Right renal pelvis (tissue), 4 donors: Measurements from ENCODE around the gene GC. TPM values are rescaled to one million over a fixed set of nuclear protein-coding genes. Genes with fewer than 3 reads are reported as not detected.
"Not testable (repeated sequence)": the region's sequence is repeated elsewhere in the genome, so short reads cannot be mapped to it uniquely, and the experiment has no call there.

ENCODE experiments used
- DNase-seq, 4 donors: peaks; one replicate each; pipeline ENCODE4 v3.0.0-alpha.2; 2013; ENCODE audit warnings: low read depth in 4 of 4, low spot score in 3 of 4, missing footprints in 1 of 4
- polyA plus RNA-seq, 4 donors: library from polyadenylated mRNA; unstranded; fragments of 120-200 nt; gene quantifications; one replicate each; pipeline ENCODE4 v1.2.1, GENCODE V29; 2013; ENCODE audit not compliant: insufficient read length in 4 of 4

The GC gene
- polyA plus RNA-seq: under 1 TPM; 0.17 to 0.73 (median 0.47) TPM

GRCh38 chr4:71783972-71784371, at the start of gene GC:
GC (minus strand) TSS chr4:71784079; CDS start chr4:71784018, 61 bp downstream.
- DNase-seq: no peak

DNA sequence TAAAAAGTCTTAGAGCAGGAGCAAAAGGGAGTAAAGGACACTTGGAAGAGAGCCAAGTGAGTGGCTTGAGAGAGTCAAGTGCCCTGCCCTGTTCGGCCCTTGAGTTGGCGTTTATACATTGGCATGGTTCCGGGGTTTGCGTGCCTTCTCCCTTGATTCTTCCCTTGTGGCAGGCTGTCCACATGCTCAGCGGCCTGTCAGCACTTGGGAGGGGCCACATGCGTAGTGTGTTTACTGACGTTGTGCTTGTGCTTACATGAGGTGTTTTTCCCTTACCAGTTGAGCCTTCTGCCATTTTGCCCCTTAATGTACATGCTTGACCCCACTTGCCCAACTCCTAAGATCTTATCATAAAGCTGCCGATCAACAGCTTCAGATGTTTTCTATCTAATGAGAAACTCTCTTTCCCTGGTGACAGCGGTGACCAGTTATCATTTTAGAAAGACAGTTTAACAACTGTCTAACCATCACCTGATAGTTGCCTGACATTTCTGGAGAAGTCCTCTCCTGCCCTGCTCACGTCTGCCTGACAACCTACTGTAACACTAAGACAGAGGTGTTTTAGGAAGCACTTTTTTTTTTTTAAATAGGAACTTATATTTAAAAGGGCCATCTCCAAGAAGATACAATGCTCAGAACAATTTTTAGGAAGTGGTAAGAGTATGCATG, 49.5 kb upstream of the GC start:
- DNase-seq: peak in 3 of 4 donors; percentile 3 to 27 (median 5)

DNA sequence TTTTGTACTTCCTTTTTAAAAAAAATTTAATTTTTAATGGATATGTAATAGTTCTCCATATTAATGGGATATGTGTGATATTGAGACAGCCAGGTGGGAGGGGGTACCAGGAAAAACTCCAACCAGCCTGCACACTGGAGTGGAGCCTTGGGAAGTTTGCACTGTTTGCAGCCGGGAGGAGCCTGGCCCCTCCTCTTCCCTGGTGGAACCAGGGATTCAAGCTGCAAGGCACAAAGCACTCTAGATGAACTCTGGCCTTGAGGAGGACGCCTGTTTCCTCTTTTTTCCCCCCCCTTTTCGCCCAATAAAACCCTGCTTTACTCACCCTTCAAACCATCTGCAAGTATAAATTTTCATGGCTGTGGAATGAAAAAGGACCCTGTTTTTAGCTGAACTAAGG, 48.2 kb upstream of the GC start:
- no peak for DNase-seq

GRCh38 chr4:71830497-71831190, 46.8 kb upstream of the GC start:
- no peak for DNase-seq

- DNase-seq: no peak
Observed at GRCh38 chr4:71828470-71828869, 44.6 kb upstream of the GC start.

DNA sequence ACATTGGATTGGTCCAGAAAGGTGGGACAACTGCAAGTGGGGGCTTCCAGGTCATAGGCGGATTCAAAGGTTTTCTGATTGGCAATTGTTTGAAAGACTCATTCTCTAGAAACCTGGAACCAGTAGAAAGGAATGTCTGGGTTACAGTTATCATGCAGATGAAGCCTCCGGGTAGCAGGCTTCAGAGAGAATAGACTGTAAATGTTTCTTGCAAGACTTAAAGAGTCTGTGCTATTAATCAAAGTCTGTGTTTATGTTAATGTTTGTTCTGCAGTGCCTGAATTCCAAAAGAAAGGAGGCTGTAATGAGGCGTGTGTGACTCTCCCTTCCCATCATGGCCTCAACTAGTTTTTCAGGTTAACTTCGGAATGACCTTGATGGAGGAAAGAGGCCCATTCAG, 43.9 kb upstream of the GC start:
- DNase-seq: no peak

DNA sequence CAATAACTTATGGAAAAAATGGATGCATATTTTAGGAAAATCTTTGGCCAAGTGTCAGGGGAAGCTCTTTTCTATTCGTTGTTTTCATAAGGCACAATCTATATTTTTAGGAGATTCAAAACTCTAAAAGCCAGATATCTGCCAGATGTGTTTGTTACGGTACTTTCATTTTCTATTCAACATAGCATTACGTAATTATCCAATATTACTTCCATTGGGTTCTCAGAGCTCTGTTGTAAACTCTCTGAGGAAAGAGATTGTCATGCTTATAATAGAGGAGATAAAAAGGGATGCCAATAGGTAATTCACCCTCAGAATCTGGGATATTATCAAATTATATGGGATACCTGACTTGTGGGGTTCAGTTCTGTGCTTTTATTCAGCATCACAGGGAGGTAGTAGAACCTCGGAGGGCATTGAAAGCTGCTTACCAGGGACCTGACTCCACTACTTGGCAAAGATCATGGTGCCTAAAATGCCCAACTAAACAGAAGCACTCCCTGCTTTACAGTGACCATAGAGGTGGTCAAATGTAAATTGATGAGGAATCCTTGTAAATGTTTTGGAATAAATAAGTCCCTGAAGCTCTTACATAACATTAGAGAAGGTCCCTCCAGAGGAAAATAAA, 32.9 kb upstream of the GC start:
- DNase-seq: no peak

DNA sequence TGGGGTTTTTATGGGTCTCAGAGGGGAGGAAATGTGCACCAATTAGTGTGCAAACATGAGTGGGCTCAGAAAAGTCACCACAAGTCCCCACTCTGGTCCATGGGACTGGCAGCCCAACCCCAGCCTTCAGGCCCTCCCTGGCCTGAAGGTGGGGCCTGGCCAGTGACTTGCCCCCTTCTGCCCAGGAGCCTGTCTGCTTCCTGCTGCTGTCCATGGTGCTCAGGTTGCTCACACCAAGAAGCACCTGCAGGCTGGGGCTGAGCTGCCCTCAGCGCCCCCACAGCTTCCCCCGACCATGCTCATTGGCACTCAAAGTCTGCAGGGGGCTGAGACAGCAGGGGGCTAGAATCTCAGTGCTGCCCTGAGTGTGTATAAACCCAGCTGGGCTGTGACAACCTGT, 30.6 kb upstream of the GC start:
- no peak for DNase-seq

- DNase-seq: not testable (repeated sequence)
Observed at GRCh38 chr4:71809805-71810204, 25.9 kb upstream of the GC start.

GRCh38 chr4:71807469-71807868, 23.6 kb upstream of the GC start:
- no peak for DNase-seq

DNA sequence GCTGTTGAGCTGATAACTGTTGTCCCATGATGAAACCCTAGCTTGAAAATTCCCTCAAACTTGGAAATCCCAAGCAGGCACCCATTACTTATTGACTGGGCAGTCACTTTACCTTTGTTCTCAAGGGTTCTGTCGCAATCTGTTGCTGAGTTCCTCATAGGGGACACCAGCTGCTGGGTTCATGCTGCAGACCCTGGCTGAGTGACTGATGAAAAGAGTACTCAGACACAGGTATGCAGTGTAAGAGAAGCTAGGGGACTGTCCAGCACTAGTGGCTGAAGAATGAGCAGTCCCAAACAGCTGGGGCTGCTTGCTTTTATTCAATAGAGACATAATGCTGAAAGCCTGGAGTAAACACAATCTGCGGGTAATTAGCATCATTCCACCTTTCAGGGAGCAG, 21.4 kb upstream of the GC start:
- not testable (repeated sequence) for DNase-seq

DNA sequence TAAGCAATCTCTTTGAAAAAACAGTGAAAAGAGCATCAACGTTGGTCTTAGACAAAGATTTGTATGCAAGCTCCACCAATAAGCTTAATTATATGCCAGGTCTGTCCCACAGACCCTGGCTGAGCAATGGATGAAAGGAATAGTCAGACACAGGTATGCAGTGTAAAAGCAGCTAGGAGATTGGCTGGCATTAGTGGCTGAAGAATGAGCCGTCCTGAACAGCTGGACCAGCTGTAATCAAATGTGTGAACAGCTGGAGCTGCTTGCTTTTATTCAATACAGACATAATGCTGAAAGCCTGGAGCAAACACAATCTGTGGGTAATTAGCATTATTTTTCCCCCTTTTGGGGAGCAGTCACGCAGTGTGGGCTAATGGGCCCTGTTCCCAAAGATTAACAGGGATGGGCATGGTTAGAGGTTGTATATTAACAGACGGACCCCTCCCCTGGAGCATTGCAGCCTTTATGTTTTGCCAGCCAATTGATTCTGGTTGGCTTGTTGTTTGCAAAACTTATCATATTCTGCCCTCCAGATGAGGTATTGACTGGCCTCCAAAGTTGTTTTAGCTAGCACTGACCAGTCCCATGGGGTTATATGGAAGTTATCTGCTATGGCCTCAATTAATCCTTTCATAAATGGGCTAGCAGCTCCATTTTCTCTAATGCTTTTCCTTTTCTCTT, 20.3 kb upstream of the GC start:
- DNase-seq: not testable (repeated sequence)

DNA sequence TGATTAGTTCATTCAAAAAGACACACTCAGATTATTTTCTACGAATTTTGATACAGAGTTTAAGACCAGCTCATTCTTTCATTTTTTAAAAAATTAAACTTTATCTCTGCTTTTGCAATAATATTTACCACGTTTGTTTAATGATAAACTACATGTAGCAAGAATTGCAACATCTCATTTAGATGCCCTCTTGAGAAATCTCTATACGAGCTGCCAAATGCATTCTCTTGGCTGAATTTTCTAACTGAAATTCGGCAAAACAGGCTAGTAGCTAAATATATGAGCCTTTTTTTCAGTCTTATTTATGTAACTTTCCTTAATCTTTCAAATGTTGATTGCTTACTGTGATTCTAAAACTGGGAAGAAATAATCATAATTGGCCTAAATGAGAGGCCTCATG, 2.1 kb upstream of the GC start:
- no peak for DNase-seq

DNA sequence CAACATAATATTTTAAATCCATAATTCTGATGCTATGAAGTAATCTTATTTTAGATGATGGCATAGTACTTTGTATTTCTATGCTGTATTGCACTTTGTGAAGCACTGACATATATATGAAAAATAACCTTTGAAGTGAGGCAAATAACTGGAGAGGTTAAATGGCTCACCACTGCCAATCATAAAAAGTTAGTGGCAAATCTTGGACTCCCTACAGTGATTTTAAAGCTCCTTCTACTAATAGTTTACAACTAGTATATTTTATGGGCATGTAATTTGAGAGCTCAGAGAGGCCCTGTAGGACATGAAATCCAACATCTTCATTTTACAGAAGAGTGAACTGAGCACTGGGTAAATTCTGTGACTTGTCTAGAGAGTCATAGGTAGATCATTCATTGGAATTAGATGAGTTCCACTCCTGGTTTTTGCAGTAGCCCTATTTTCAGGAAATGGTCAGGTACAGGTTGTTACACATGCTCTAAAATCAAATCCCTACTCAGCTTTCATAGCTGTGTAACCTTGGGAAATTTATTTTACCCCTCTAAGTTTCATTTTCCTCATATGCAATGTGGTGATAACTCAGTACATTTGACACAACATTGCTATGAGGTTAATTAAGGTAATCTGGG, 804 bp upstream of the GC start:
- no peak for DNase-seq

DNA sequence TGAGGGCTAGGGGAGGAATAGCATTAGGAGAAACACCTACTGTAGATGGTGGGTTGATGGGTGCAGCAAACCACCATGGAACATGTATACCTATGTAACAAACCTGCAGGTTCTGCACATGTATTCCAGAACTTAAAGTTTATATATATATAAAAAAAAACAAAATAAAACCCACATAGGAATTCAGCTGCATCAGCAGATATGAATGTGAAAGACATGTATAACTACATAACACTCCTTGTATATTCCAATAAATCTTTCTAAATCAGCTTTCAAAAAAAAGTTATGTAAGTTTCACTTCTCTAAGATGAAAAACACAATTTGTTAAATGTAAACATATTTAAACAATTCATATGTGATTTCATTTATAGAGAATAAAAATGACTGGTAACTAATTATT, 6.0 kb downstream of the GC start:
- no peak for DNase-seq

DNA sequence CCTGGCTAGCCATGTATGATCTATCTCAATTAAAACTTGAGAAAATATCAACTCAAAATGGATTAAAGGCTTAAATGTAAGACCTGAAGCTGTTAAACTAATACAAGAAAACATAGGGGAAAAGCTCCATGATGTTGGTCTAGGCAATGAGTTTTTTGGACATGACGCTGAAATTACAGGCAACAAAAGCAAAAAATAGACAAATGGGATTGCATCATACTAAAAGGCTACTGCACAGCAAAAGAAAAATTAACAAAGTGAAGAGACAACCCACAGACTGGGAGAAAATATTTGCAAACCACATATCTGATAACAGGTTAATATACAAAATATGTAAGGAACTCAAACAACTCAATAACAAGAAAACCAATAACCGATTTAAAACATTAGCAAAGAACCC, 8.4 kb downstream of the GC start:
- no peak for DNase-seq

- DNase-seq: no peak
Observed at GRCh38 chr4:71774136-71774535, 9.7 kb downstream of the GC start.

- no peak for DNase-seq
Observed at GRCh38 chr4:71773004-71773403, 10.9 kb downstream of the GC start.

DNA sequence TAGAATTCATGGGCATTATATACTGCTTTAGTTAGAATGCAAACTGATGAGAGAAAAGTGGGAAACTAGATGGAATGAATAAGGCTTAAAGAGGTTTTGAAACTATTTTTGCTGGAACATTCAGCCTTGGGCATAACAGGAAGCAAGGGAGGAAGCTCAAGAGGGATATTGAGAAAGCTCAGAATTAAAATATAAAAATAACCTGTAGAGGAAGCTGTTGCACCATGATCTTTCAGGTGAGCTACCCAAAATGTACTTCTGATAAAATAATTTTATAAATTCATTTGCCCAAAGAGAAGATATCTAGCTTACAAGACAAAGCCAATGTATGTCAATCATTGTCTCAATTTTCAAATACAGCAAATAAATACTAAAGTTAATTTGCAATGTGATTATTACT, 11.3 kb downstream of the GC start:
- DNase-seq: no peak

DNA sequence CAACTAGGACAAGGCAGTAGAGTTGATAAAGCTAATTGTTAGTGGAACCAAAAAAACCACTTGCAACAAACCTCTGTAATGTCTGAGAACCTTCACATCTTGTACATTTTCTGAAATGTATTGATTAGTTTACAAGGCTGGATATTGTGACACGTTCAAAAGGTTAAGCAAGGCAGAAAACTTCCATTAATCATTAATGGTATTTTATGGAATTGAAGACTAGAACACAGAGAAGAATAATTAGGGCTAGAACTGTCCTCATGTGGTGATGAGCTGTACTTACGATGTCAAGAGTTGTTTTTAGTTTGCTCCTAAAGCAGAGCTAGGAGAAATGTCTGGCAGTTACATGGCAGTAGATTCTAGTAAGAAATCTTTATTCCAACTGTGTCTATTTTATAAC, 12.3 kb downstream of the GC start:
- no peak for DNase-seq

DNA sequence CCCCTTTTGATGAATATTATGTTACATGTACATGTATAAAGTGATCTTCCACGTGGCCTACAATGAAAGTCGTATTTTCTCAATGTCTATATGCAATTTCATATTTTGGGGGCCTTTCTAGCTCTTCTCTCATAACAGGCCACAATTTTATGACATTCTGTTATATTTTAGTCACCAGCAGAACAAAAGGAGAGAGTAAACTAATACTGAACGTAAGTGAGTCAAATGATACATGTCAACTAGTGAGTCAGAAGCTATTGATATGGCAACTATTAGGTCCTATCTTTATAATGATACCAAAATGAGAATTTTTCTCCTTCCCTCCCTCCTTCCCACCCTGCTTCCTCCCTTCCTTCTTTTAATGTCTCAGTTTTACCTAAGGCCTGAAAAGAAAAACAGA, 14.4 kb downstream of the GC start:
- DNase-seq: no peak
